Activated CD8-positive, alpha-beta memory T cell treated with anti-CD3 and anti-CD28 coated beads, Interleukin-2, amount 50 U/mL, for 48 hours (primary cell): ENCODE results near the gene NCEH1.
"Not testable (repeated sequence)": the region's sequence is repeated elsewhere in the genome, so short reads cannot be mapped to it uniquely, and the experiment has no call there.

ENCODE experiments used
- DNase-seq: peaks from one replicate; pipeline ENCODE4 v3.0.0-alpha.2; 2020

NCEH1 gene

GRCh38 chr3:172707030-172707429 is 3.8 kb downstream of the NCEH1 start:
- DNase-seq: no peak

GRCh38 chr3:172705170-172705569 is 5.7 kb downstream of the NCEH1 start:
- no peak for DNase-seq

- no peak for DNase-seq
Observed at GRCh38 chr3:172704001-172704400, 6.9 kb downstream of the NCEH1 start.

GRCh38 chr3:172702731-172703130 is 8.1 kb downstream of the NCEH1 start:
- not testable (repeated sequence) for DNase-seq

- no peak for DNase-seq
Observed at GRCh38 chr3:172702256-172702655, 8.6 kb downstream of the NCEH1 start.

- DNase-seq: no peak
Observed at GRCh38 chr3:172701751-172702150, 9.1 kb downstream of the NCEH1 start.

GRCh38 chr3:172700936-172701455 is 9.9 kb downstream of the NCEH1 start:
- DNase-seq: no peak

GRCh38 chr3:172700256-172700655 is 10.6 kb downstream of the NCEH1 start:
- no peak for DNase-seq

GRCh38 chr3:172699031-172699430 is 11.8 kb downstream of the NCEH1 start:
- DNase-seq: no peak

GRCh38 chr3:172698631-172699030 is 12.2 kb downstream of the NCEH1 start:
- no peak for DNase-seq

GRCh38 chr3:172697558-172697957 is 13.3 kb downstream of the NCEH1 start:
- DNase-seq: no peak

GRCh38 chr3:172696357-172696756 is 14.5 kb downstream of the NCEH1 start:
- DNase-seq: no peak

- no peak for DNase-seq
Observed at GRCh38 chr3:172694573-172695246, 16.2 kb downstream of the NCEH1 start.

GRCh38 chr3:172692751-172693338 is 18.0 kb downstream of the NCEH1 start:
- no peak for DNase-seq

GRCh38 chr3:172690936-172691335 is 19.9 kb downstream of the NCEH1 start:
- DNase-seq: no peak

- DNase-seq: no peak
Observed at GRCh38 chr3:172688588-172688987, 22.3 kb downstream of the NCEH1 start.

- DNase-seq: no peak
Observed at GRCh38 chr3:172687501-172687900, 23.4 kb downstream of the NCEH1 start.

GRCh38 chr3:172685331-172686214 is 25.3 kb downstream of the NCEH1 start:
- DNase-seq: no peak

- no peak for DNase-seq
Observed at GRCh38 chr3:172680684-172681083, 30.2 kb downstream of the NCEH1 start.

- no peak for DNase-seq
Observed at GRCh38 chr3:172679599-172679998, 31.3 kb downstream of the NCEH1 start.

GRCh38 chr3:172678068-172678467 is 32.8 kb downstream of the NCEH1 start:
- DNase-seq: no peak

- DNase-seq: no peak
Observed at GRCh38 chr3:172676196-172676922, 34.5 kb downstream of the NCEH1 start.
